ENCODE results near the gene ZNF311. TPM values are rescaled to one million over a fixed set of nuclear protein-coding genes. Genes with fewer than 3 reads are reported as not detected.
A peak's percentile ranks its signal among the peaks of the same experiment; 100 is the strongest.

ZNF311 gene
- total and polyA plus RNA-seq, 8 donors = 1.7 to 8.0 (median 6.0) TPM

GRCh38 chr6:28995093-28995650 is 9.9 kb downstream of the ZNF311 start:
- H3K9me3 ChIP-seq = no peaks in the 10 kb centered on the region
- no peak overlapping the region for H3K4me3 ChIP-seq
- H3K4me1 ChIP-seq = no peaks in the 10 kb centered on the region
- peaks cover 0 to 15% of the 10 kb centered on the region in 2 donors for H3K27me3 ChIP-seq
- no peaks in the 10 kb centered on the region for H3K36me3 ChIP-seq
- intact Hi-C loops (cut with DNase I) = no loop called here
- no peak for TF ChIP-seq CTCF (IDR thresholded peaks at IDR 0.05)
- ATAC-seq (no peak), DNase-seq (no peak)
- no peak overlapping the region for H3K27ac ChIP-seq

GRCh38 chr6:28988536-28989311 is 16.4 kb downstream of the ZNF311 start:
- TF ChIP-seq CTCF (IDR thresholded peaks at IDR 0.05) = peak; percentile 23 to 26
- no peaks in the 10 kb centered on the region for H3K9me3 ChIP-seq
- H3K27ac ChIP-seq = no peak overlapping the region
- peaks cover 0 to 13% of the 10 kb centered on the region in 2 donors for H3K4me1 ChIP-seq
- no peaks in the 10 kb centered on the region for H3K36me3 ChIP-seq
- ATAC-seq = peak; percentile 72
- peaks cover 0 to 37% of the 10 kb centered on the region in 2 donors for H3K27me3 ChIP-seq
- DNase-seq = peak in 3 of 4 donors; percentile 79 to 86 (median 80)
- intact Hi-C loops (cut with DNase I) = no loop called here
- H3K4me3 ChIP-seq = peak overlapping the region; percentile 21 to 31

- DNase-seq (peak; percentile 80 to 96 (median 87)), ATAC-seq (peak; percentile 79)
- Histone ChIP-seq H3K36me3 (no peaks in the 10 kb centered on the region), H3K4me3 (peak overlapping the region; percentile 30 to 40), H3K27ac (peak overlapping the region; percentile 71 to 84), H3K4me1 (peaks cover 0 to 26% of the 10 kb centered on the region in 2 donors), H3K27me3 (peaks cover 0 to 22% of the 10 kb centered on the region in 2 donors), H3K9me3 (no peaks in the 10 kb centered on the region)
- no peak for TF ChIP-seq CTCF (IDR thresholded peaks at IDR 0.05)
- intact Hi-C loops (cut with DNase I) = no loop called here
Observed at GRCh38 chr6:28985462-28986164, 19.5 kb downstream of the ZNF311 start.

- Histone ChIP-seq H3K9me3 (no peaks in the 10 kb centered on the region), H3K27ac (no peak overlapping the region), H3K27me3 (peaks cover 2 to 12% of the 10 kb centered on the region in 2 donors), H3K4me3 (no peak overlapping the region), H3K4me1 (peaks cover 0 to 28% of the 10 kb centered on the region in 2 donors), H3K36me3 (no peaks in the 10 kb centered on the region)
- TF ChIP-seq CTCF (IDR thresholded peaks at IDR 0.05) = no peak
- ATAC-seq (no peak), DNase-seq (no peak)
- intact Hi-C loops (cut with DNase I) = no loop called here
Observed at GRCh38 chr6:28983838-28984237, 21.3 kb downstream of the ZNF311 start.

Data from left lung (tissue), 10 donors.